Endothelial cell of umbilical vein (primary cell): ENCODE measurements around the gene CLIP2. TPM values are rescaled to one million over a fixed set of nuclear protein-coding genes. Genes with fewer than 3 reads are reported as not detected.

Experiments
- BruUV-seq: library from RNA; stranded (reverse); fragments of 400-500 nt; replicated peaks from 2 replicates; lab custom pipeline; 2021; lab: Mats Ljungman, UMichigan
- CTCF ChIA-PET: fragments of 300-600, 350-600 bp; sonication (Branson Sonifier 250); formaldehyde crosslinking; loops from one replicate; lab custom pipeline; 2021; ENCODE audit warnings: antibody characterized with exemption, inconsistent platforms; lab: Charles Lee
- POLR2A ChIA-PET: fragments of 300-600, 350-600 bp; sonication (Branson Sonifier 250); formaldehyde crosslinking; loops from one replicate; lab custom pipeline; 2021; ENCODE audit warnings: antibody characterized with exemption, inconsistent platforms; lab: Charles Lee
- DNase-seq: peaks from one replicate; pipeline ENCODE4 v3.0.0-alpha.2; 2011; ENCODE audit warnings: low read depth, low spot score
- FAIRE-seq: peaks from 2 replicates; lab custom pipeline; 2011; peaks lifted over from hg19 to GRCh38; lab: Jason Lieb, UNC
- H2AFZ ChIP-seq: 2 replicates; pipeline ENCODE4 v1.6.0; 2012; ENCODE audit warnings: low read depth, low read length, control low read depth, inconsistent platforms
- H3K27ac ChIP-seq: 2 replicates; pipeline ENCODE4 v1.5.1; 2011; ENCODE audit warnings: low read depth, mild to moderate bottlenecking, control low read depth, low read length, moderate library complexity; ENCODE audit not compliant: insufficient read depth
- H3K27me3 ChIP-seq, 2 experiments: 2 replicates each; pipeline versions ENCODE4 v1.6.0 to v1.6.1; 2011; ENCODE audit warnings: low read length in 2 of 2, mixed read lengths in 1 of 2; ENCODE audit not compliant: control insufficient read depth in 2 of 2, insufficient read depth in 2 of 2
- H3K36me3 ChIP-seq, 2 experiments: 2 replicates in 1 of 2; 3 replicates in 1 of 2; pipeline ENCODE4 v1.5.1; 2011; ENCODE audit warnings: low read length in 2 of 2, mild to moderate bottlenecking in 1 of 2, moderate library complexity in 1 of 2; ENCODE audit not compliant: control insufficient read depth in 2 of 2, insufficient read depth in 2 of 2; ENCODE audit errors: extremely low read depth in 1 of 2
- H3K4me1 ChIP-seq: 3 replicates; pipeline ENCODE4 v1.5.1; 2011; ENCODE audit warnings: mild to moderate bottlenecking, low read length; ENCODE audit not compliant: control insufficient read depth, insufficient read depth; ENCODE audit errors: extremely low read depth
- H3K4me2 ChIP-seq: 2 replicates; pipeline ENCODE4 v1.6.1; 2011; ENCODE audit warnings: low read length, control low read depth, mixed read lengths; ENCODE audit not compliant: insufficient read depth
- H3K4me3 ChIP-seq, 3 experiments: fragments of 200-600 bp in 1 of 3; sonication (generic), shearing (Covaris generic) in 1 of 3; replicated peaks in 1 of 3; 2 replicates each; pipeline ENCODE4 v1.5.1; 2011 to 2016; ENCODE audit warnings: control low read depth in 3 of 3, low read length in 3 of 3, mild to moderate bottlenecking in 2 of 3, inconsistent platforms in 1 of 3, low read depth in 1 of 3, moderate library complexity in 1 of 3; ENCODE audit not compliant: insufficient read depth in 1 of 3
- H3K79me2 ChIP-seq: 2 replicates; pipeline ENCODE4 v1.6.0; 2012; ENCODE audit warnings: low read length, inconsistent platforms; ENCODE audit not compliant: control insufficient read depth, insufficient read depth
- H3K9ac ChIP-seq: replicated peaks from 2 replicates; pipeline ENCODE3; 2011; ENCODE audit warnings: low read length, control low read depth; ENCODE audit not compliant: insufficient read depth; ENCODE audit errors: extremely low read depth
- H3K9me1 ChIP-seq: replicated peaks from 3 replicates; pipeline ENCODE4 v1.6.0; 2011; ENCODE audit warnings: mild to moderate bottlenecking, low read length; ENCODE audit not compliant: control insufficient read depth, insufficient read depth; ENCODE audit errors: extremely low read depth
- H3K9me3 ChIP-seq: replicated peaks from 2 replicates; pipeline ENCODE4 v1.5.1; 2012; ENCODE audit warnings: low read length, inconsistent platforms; ENCODE audit not compliant: control insufficient read depth, insufficient read depth
- H4K20me1 ChIP-seq: replicated peaks from 2 replicates; pipeline ENCODE3; 2011; ENCODE audit warnings: mild to moderate bottlenecking, low read length; ENCODE audit not compliant: control insufficient read depth, insufficient read depth; ENCODE audit errors: extremely low read depth
- CTCF ChIP-seq, 2 donors: IDR thresholded peaks; 1 replicate in 1 of 2; 2 replicates in 1 of 2; pipeline ENCODE4 v1.5.1; 2011; ENCODE audit warnings: low read length in 2 of 2, mild to moderate bottlenecking in 2 of 2, moderate library complexity in 2 of 2, control low read depth in 1 of 2, inconsistent platforms in 1 of 2, low read depth in 1 of 2; ENCODE audit not compliant: insufficient read depth in 1 of 2; ENCODE audit errors: extremely low read depth in 1 of 2
- EZH2 ChIP-seq: IDR thresholded peaks from 2 replicates; pipeline ENCODE4 v1.6.1; 2012; ENCODE audit warnings: borderline replicate concordance, low read depth, mild to moderate bottlenecking, moderate library complexity, low read length, inconsistent platforms; ENCODE audit not compliant: severe bottlenecking
- FOS ChIP-seq: IDR thresholded peaks from 2 replicates; pipeline ENCODE4 v1.6.1; 2011; ENCODE audit warnings: mild to moderate bottlenecking, low read length, moderate library complexity, borderline replicate concordance; ENCODE audit not compliant: insufficient read depth
- GATA2 ChIP-seq: IDR thresholded peaks from 2 replicates; pipeline ENCODE4 v1.7.0; 2011; ENCODE audit warnings: low read depth, mild to moderate bottlenecking, moderate library complexity, mixed read lengths, low read length; ENCODE audit not compliant: insufficient read length, insufficient read depth
- JUN ChIP-seq: IDR thresholded peaks from 2 replicates; pipeline ENCODE4 v1.6.1; 2011; ENCODE audit warnings: borderline replicate concordance, low read depth; ENCODE audit not compliant: insufficient read length, insufficient read depth
- MYC ChIP-seq: IDR thresholded peaks from one replicate; pipeline ENCODE4 v1.6.1; 2011; ENCODE audit warnings: mild to moderate bottlenecking, low read depth, low read length
- POLR2A ChIP-seq: IDR thresholded peaks from 2 replicates; pipeline ENCODE4 v1.6.1; 2012; ENCODE audit warnings: low read depth, mild to moderate bottlenecking, control low read depth, low read length
- POLR2AphosphoS5 ChIP-seq: IDR thresholded peaks from 2 replicates; pipeline ENCODE4 v1.6.1; 2012; ENCODE audit warnings: low read depth, mild to moderate bottlenecking, control low read depth, low read length, moderate library complexity; ENCODE audit not compliant: insufficient read depth
- dilution Hi-C: fragments of 300-500 bp; cut with MboI; formaldehyde crosslinking; loops from one replicate; pipeline ENCODE4 v1.15.0; 2019; ENCODE audit warnings: low sequenced_read_pairs; ENCODE audit not compliant: extremely low pct_ligation_motif_present
- intact Hi-C: fragments of 100-400 bp; cut with micrococcal nuclease; formaldehyde crosslinking; loops from one replicate; pipeline ENCODE4 v1.10.0; 2022
- polyA plus RNA-seq, 4 experiments: library from polyadenylated mRNA; depleted of rRNA in 3 of 4; stranded (reverse) in 3 of 4; unstranded in 1 of 4; fragments of >200 nt; gene quantifications; 2 replicates each; pipeline versions ENCODE4 v1.2.1 to v1.2.3, GENCODE V29; 2011 to 2012; ENCODE audit warnings: missing spikeins in 1 of 4
- total RNA-seq: library from RNA; stranded (reverse); gene quantifications from 2 replicates; pipeline ENCODE4 v1.2.3, GENCODE V29; 2021
- TF ChIP-seq, protein P1 (sequence below): IDR thresholded peaks from 2 replicates; pipeline ENCODE4 v1.6.1; 2011; ENCODE audit not compliant: insufficient read depth, insufficient read length

The CLIP2 gene
- total and polyA plus RNA-seq, 2 donors (not counting 3 experiments of a cell fraction or from before 2014, with no cell fraction given), result 8.3 to 37.1 TPM

GRCh38 chr7:74258639-74259038 is 30.6 kb upstream of the CLIP2 start:
- Histone ChIP-seq H3K9me3 (no peaks in the 10 kb centered on the region), H3K79me2 (peaks cover 4% of the 10 kb centered on the region), H3K27me3 (no peaks in the 10 kb centered on the region), H2AFZ (no peak overlapping the region), H3K9me1 (no peaks in the 10 kb centered on the region), H3K4me1 (peaks cover 17% of the 10 kb centered on the region), H3K4me2 (no peak overlapping the region), H4K20me1 (no peaks in the 10 kb centered on the region), H3K9ac (no peak overlapping the region), H3K36me3 (no peaks in the 10 kb centered on the region), H3K4me3 (no peak overlapping the region), H3K27ac (no peak overlapping the region)
- dilution Hi-C loops, result no loop called here
- BruUV-seq, result no TSS peak
- FAIRE-seq, result no peak
- no peak for DNase-seq
- intact Hi-C loops, result no loop called here
- ChIA-PET CTCF (interaction anchor here (2.5 kb wide), 1 partner anchor 142 kb away, joined by 9 read pairs; no protein-coding TSS in a partner anchor), POLR2A (no interaction called here)
- TF ChIP-seq POLR2A (no peak), EZH2 (no peak), POLR2AphosphoS5 (no peak)

- no peaks in the 10 kb centered on the region for H3K36me3 ChIP-seq
- no peak overlapping the region for H2AFZ ChIP-seq
- FAIRE-seq, result no peak
- no peaks in the 10 kb centered on the region for H3K27me3 ChIP-seq
- no peaks in the 10 kb centered on the region for H3K9me3 ChIP-seq
- no peak overlapping the region for H3K9ac ChIP-seq
- no peaks in the 10 kb centered on the region for H4K20me1 ChIP-seq
- no peak overlapping the region for H3K27ac ChIP-seq
- no peak overlapping the region for H3K4me3 ChIP-seq
- TF ChIP-seq POLR2A (no peak), CTCF (IDR thresholded peaks at IDR 0.05; ENCODE audit: extremely low read depth in 1 of 2, insufficient read depth in 1 of 2, low read depth in 1 of 2, low read length in 2 of 2) (no peak), JUN (no peak), POLR2AphosphoS5 (no peak), MYC (no peak), EZH2 (no peak), FOS (no peak), GATA2 (no peak)
- TF ChIP-seq, protein P1, sequence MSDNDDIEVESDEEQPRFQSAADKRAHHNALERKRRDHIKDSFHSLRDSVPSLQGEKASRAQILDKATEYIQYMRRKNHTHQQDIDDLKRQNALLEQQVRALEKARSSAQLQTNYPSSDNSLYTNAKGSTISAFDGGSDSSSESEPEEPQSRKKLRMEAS, result no peak
- ChIA-PET CTCF (interaction anchor here (4.3 kb wide), 1 partner anchor 57 kb away, joined by 19 read pairs; no protein-coding TSS in a partner anchor), POLR2A (no interaction called here)
- no peak overlapping the region for H3K4me2 ChIP-seq
- dilution Hi-C loops, result no loop called here
- intact Hi-C loops, result no loop called here
- no peaks in the 10 kb centered on the region for H3K9me1 ChIP-seq
- H3K4me1 ChIP-seq, result no peaks in the 10 kb centered on the region
- DNase-seq, result no peak
- no TSS peak for BruUV-seq
- no peaks in the 10 kb centered on the region for H3K79me2 ChIP-seq
Measured at GRCh38 chr7:74262639-74263398, 26.4 kb upstream of the CLIP2 start.
